ENCODE measurements around the gene RYR3.

Gene RYR3

GRCh38 chr15:33506781-33507296, 196.1 kb downstream of the RYR3 start:
- DNase-seq (ENCODE audit: low read depth), result no peak

GRCh38 chr15:33508703-33509102, 197.9 kb downstream of the RYR3 start:
- DNase-seq (ENCODE audit: low read depth), result no peak

GRCh38 chr15:33515121-33515520, 204.4 kb downstream of the RYR3 start:
- DNase-seq (ENCODE audit: low read depth), result no peak

GRCh38 chr15:33516563-33516962, 205.8 kb downstream of the RYR3 start:
- no peak for DNase-seq (ENCODE audit: low read depth)

GRCh38 chr15:33517944-33518343, 207.2 kb downstream of the RYR3 start:
- no peak for DNase-seq (ENCODE audit: low read depth)

- no peak for DNase-seq (ENCODE audit: low read depth)
These were observed 207.7 kb downstream of the RYR3 start for GRCh38 chr15:33518421-33518820.

- no peak for DNase-seq (ENCODE audit: low read depth)
These were observed 213.5 kb downstream of the RYR3 start for GRCh38 chr15:33524274-33524673.

- no peak for DNase-seq (ENCODE audit: low read depth)
These were observed 215.8 kb downstream of the RYR3 start for GRCh38 chr15:33526532-33526931.

- no peak for DNase-seq (ENCODE audit: low read depth)
These were observed 222.4 kb downstream of the RYR3 start for GRCh38 chr15:33533197-33533596.

GRCh38 chr15:33534642-33535041, 223.9 kb downstream of the RYR3 start:
- no peak for DNase-seq (ENCODE audit: low read depth)

- DNase-seq (ENCODE audit: low read depth), result no peak
These were observed 224.4 kb downstream of the RYR3 start for GRCh38 chr15:33535135-33535534.

- no peak for DNase-seq (ENCODE audit: low read depth)
These were observed 229.2 kb downstream of the RYR3 start for GRCh38 chr15:33539825-33540573.

- no peak for DNase-seq (ENCODE audit: low read depth)
These were observed 233.2 kb downstream of the RYR3 start for GRCh38 chr15:33543957-33544356.

GRCh38 chr15:33545866-33546265, 235.1 kb downstream of the RYR3 start:
- no peak for DNase-seq (ENCODE audit: low read depth)

GRCh38 chr15:33547876-33548275, 237.1 kb downstream of the RYR3 start:
- no peak for DNase-seq (ENCODE audit: low read depth)

- DNase-seq (ENCODE audit: low read depth), result no peak
These were observed 241.1 kb downstream of the RYR3 start for GRCh38 chr15:33551860-33552259.

- DNase-seq (ENCODE audit: low read depth), result no peak
These were observed 242.4 kb downstream of the RYR3 start for GRCh38 chr15:33553157-33553556.

- no peak for DNase-seq (ENCODE audit: low read depth)
These were observed 248.6 kb downstream of the RYR3 start for GRCh38 chr15:33559207-33559890.

- DNase-seq (ENCODE audit: low read depth), result no peak
These were observed 250.6 kb downstream of the RYR3 start for GRCh38 chr15:33561407-33561806.

- DNase-seq (ENCODE audit: low read depth), result no peak
These were observed 251.2 kb downstream of the RYR3 start for GRCh38 chr15:33561967-33562366.

GRCh38 chr15:33565094-33565493, 254.3 kb downstream of the RYR3 start:
- no peak for DNase-seq (ENCODE audit: low read depth)

GRCh38 chr15:33567652-33568051, 256.9 kb downstream of the RYR3 start:
- no peak for DNase-seq (ENCODE audit: low read depth)

GRCh38 chr15:33569036-33569435, 258.3 kb downstream of the RYR3 start:
- no peak for DNase-seq (ENCODE audit: low read depth)

Data from stimulated activated CD8-positive, alpha-beta memory T cell treated with anti-CD3 and anti-CD28 coated beads, Interleukin-4, amount 100 ng/mL, for 24 hours (primary cell).